SK-N-SH treated with all-trans-retinoic acid at 6 μM for 48 hours (cell line): Measurements from ENCODE around the gene SLC6A3.

Experiments
- ATAC-seq: fragments of 200-7000 bp; cut with Tn5 transposase; 3 replicates; pipeline ENCODE4 v1.9.1; 2020; ENCODE audit warnings: mild to moderate bottlenecking, moderate library complexity
- ARNTL ChIP-seq: fragments of 450-650 bp; formaldehyde crosslinking; IDR thresholded peaks from 2 replicates; pipeline ENCODE4 v1.5.0; 2020; ENCODE audit warnings: low read depth, mild to moderate bottlenecking, moderate library complexity, borderline replicate concordance
- BACH2 ChIP-seq: fragments of 250-450 bp; sonication (Bioruptor Pico); IDR thresholded peaks from 2 replicates; pipeline ENCODE4 v1.9.0; 2021; ENCODE audit warnings: mild to moderate bottlenecking, borderline replicate concordance
- CSDC2 ChIP-seq: fragments of 250-450 bp; sonication (Bioruptor Pico); IDR thresholded peaks from 2 replicates; pipeline ENCODE4 v1.5.0; 2020; ENCODE audit warnings: mild to moderate bottlenecking, moderate library complexity
- ESRRG ChIP-seq: fragments of 250-450 bp; sonication (Bioruptor Pico); IDR thresholded peaks from 2 replicates; pipeline ENCODE4 v1.6.1; 2021; ENCODE audit warnings: mild to moderate bottlenecking
- GLIS3 ChIP-seq: fragments of 250-450 bp; sonication (Bioruptor Pico); IDR thresholded peaks from 2 replicates; pipeline ENCODE4 v1.5.0; 2020; ENCODE audit warnings: mild to moderate bottlenecking, moderate library complexity
- ISL1 ChIP-seq: fragments of 250-450 bp; sonication (Bioruptor Pico); IDR thresholded peaks from 2 replicates; pipeline ENCODE4 v2.1.2; 2022; ENCODE audit warnings: mild to moderate bottlenecking, moderate library complexity
- OSR1 ChIP-seq: fragments of 250-450 bp; sonication (Bioruptor Pico); IDR thresholded peaks from 2 replicates; pipeline ENCODE4 v1.8.0; 2022; ENCODE audit warnings: moderate library complexity, mild to moderate bottlenecking, inconsistent platforms
- PPARA ChIP-seq: fragments of 250-450 bp; sonication (Bioruptor Pico); IDR thresholded peaks from 2 replicates; pipeline ENCODE4 v1.5.0; 2020; ENCODE audit warnings: mild to moderate bottlenecking, borderline replicate concordance
- RARB ChIP-seq: fragments of 250-450 bp; sonication (Bioruptor Pico); IDR thresholded peaks from 2 replicates; pipeline ENCODE4 v1.8.0; 2021; ENCODE audit warnings: mild to moderate bottlenecking, moderate library complexity
- SNAI2 ChIP-seq: fragments of 250-450 bp; sonication (Bioruptor Pico); IDR thresholded peaks from 2 replicates; pipeline ENCODE4 v1.5.0; 2020; ENCODE audit warnings: mild to moderate bottlenecking, moderate library complexity
- TCF4 ChIP-seq: fragments of 250-450 bp; sonication (Bioruptor Pico); IDR thresholded peaks from 2 replicates; pipeline ENCODE4 v1.8.0; 2021; ENCODE audit warnings: mild to moderate bottlenecking, moderate library complexity, borderline replicate concordance
- TOX ChIP-seq: fragments of 250-450 bp; sonication (Bioruptor Pico); IDR thresholded peaks from 2 replicates; pipeline ENCODE4 v1.8.0; 2021; ENCODE audit warnings: mild to moderate bottlenecking, moderate library complexity, borderline replicate concordance
- ZC3H10 ChIP-seq: fragments of 250-450 bp; sonication (Bioruptor Pico); IDR thresholded peaks from 2 replicates; pipeline ENCODE4 v1.5.1; 2021; ENCODE audit warnings: mild to moderate bottlenecking, moderate library complexity
- ZFP3 ChIP-seq: fragments of 250-450 bp; sonication (Bioruptor Pico); IDR thresholded peaks from 2 replicates; pipeline ENCODE4 v1.5.0; 2020; ENCODE audit warnings: mild to moderate bottlenecking, moderate library complexity
- ZFP30 ChIP-seq: fragments of 450-650 bp; formaldehyde crosslinking; IDR thresholded peaks from 2 replicates; pipeline ENCODE4 v1.5.0; 2022; ENCODE audit warnings: mild to moderate bottlenecking, moderate library complexity
- ZNF565 ChIP-seq: fragments of 450-650 bp; formaldehyde crosslinking; conservative IDR thresholded peaks from 2 replicates; pipeline ENCODE4 v1.5.0; 2020; ENCODE audit warnings: low read depth, mild to moderate bottlenecking, moderate library complexity
- ZNF70 ChIP-seq: fragments of 450-650 bp; formaldehyde crosslinking; IDR thresholded peaks from 2 replicates; pipeline ENCODE4 v1.5.0; 2020; ENCODE audit warnings: mild to moderate bottlenecking, moderate library complexity
- ZNF8 ChIP-seq: fragments of 450-650 bp; formaldehyde crosslinking; IDR thresholded peaks from 2 replicates; pipeline ENCODE4 v1.5.0; 2020; ENCODE audit warnings: mild to moderate bottlenecking, moderate library complexity
- TF ChIP-seq, protein P1 (sequence below): fragments of 250-450 bp; sonication (Bioruptor Pico); IDR thresholded peaks from 2 replicates; pipeline ENCODE4 v1.8.0; 2021; ENCODE audit warnings: low read depth, mild to moderate bottlenecking, moderate library complexity, borderline replicate concordance
- TF ChIP-seq, protein P2 (sequence below): fragments of 250-450 bp; sonication (Bioruptor Pico); IDR thresholded peaks from 2 replicates; pipeline ENCODE4 v1.5.1; 2021; ENCODE audit warnings: mild to moderate bottlenecking, moderate library complexity
- TF ChIP-seq, protein P3 (sequence below): fragments of 250-450 bp; sonication (Bioruptor Pico); IDR thresholded peaks from 2 replicates; pipeline ENCODE4 v1.5.0; 2020; ENCODE audit warnings: mild to moderate bottlenecking, moderate library complexity
- TF ChIP-seq, protein P4 (sequence below): fragments of 250-450 bp; sonication (Bioruptor Pico); IDR thresholded peaks from 2 replicates; pipeline ENCODE4 v1.8.0; 2020; ENCODE audit warnings: mild to moderate bottlenecking, moderate library complexity, borderline replicate concordance
- TF ChIP-seq, protein P5 (sequence below): fragments of 250-450 bp; sonication (Bioruptor Pico); IDR thresholded peaks from 2 replicates; pipeline ENCODE4 v1.5.1; 2020; ENCODE audit warnings: low read depth, mild to moderate bottlenecking, moderate library complexity

The SLC6A3 gene

DNA sequence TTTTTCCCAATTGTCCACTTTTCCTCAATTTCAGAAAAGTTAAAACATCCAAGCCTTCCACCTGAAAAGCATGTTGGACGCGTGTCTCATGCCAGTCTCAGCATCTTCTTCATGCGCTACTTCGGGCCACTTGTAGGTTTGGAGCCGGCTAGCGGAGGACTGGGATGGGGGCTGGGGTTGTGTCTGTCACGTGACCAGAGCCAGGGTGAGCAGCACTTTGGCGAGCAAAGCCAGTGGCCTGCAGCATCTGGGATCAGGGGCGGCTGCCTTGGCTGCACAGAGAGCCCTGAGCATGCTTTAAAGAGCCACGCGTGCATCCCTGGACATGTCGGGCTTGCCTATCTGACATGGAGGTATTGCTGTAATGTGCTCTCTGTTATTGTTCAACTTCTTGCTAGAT lies 41.2 kb downstream of the SLC6A3 start (continued):
- TF ChIP-seq, protein P1, sequence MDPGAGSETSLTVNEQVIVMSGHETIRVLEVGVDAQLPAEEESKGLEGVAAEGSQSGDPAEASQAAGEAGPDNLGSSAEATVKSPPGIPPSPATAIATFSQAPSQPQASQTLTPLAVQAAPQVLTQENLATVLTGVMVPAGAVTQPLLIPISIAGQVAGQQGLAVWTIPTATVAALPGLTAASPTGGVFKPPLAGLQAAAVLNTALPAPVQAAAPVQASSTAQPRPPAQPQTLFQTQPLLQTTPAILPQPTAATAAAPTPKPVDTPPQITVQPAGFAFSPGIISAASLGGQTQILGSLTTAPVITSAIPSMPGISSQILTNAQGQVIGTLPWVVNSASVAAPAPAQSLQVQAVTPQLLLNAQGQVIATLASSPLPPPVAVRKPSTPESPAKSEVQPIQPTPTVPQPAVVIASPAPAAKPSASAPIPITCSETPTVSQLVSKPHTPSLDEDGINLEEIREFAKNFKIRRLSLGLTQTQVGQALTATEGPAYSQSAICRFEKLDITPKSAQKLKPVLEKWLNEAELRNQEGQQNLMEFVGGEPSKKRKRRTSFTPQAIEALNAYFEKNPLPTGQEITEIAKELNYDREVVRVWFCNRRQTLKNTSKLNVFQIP (CRISPR knock-in tag), result no peak
- TF ChIP-seq ESRRG (CRISPR knock-in tag) (no peak), GLIS3 (CRISPR knock-in tag) (no peak), ZC3H10 (CRISPR knock-in tag) (no peak), PPARA (CRISPR knock-in tag) (no peak), BACH2 (no peak), SNAI2 (CRISPR knock-in tag) (no peak)
- TF ChIP-seq, all 23 proteins: peak for 0

DNA sequence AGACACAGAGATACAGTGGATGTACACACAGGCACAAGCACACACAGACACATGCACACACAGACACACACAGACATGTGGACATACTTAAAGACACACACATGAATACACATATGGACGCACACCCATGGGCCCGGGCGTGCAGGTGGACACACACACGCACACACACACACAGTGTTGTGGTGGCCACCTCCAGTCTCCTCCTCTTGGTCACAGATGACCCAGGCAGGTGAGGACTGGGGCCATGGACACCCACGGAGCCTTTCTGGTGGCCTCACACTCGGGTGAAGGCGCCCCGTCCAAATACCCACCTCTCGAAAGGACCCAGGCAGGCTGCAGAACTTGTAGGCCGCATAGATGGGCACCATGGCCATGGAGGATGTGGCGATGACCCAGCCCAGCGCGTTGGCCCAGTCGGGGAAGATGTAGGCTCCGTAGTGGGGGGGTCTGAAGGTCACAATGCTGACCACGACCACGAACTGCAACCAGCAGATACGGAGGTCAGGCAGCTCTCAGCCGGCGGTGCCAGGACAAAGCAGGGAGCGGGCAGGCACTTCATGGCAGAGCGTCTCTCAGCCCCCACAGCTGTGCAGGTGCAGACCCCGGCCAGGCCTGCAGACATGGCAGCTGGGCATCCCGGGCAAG lies 42.5 kb downstream of the SLC6A3 start:
- ATAC-seq, result no peak
- TF ChIP-seq ISL1, result no peak
- TF ChIP-seq, protein P1 (CRISPR knock-in tag), result no peak
- no peak for TF ChIP-seq RARB (CRISPR knock-in tag)
- TF ChIP-seq, protein P2, sequence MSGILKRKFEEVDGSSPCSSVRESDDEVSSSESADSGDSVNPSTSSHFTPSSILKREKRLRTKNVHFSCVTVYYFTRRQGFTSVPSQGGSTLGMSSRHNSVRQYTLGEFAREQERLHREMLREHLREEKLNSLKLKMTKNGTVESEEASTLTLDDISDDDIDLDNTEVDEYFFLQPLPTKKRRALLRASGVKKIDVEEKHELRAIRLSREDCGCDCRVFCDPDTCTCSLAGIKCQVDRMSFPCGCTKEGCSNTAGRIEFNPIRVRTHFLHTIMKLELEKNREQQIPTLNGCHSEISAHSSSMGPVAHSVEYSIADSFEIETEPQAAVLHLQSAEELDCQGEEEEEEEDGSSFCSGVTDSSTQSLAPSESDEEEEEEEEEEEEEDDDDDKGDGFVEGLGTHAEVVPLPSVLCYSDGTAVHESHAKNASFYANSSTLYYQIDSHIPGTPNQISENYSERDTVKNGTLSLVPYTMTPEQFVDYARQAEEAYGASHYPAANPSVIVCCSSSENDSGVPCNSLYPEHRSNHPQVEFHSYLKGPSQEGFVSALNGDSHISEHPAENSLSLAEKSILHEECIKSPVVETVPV (CRISPR knock-in tag), result no peak
- no peak for TF ChIP-seq ZNF70 (CRISPR knock-in tag)
- TF ChIP-seq TOX (CRISPR knock-in tag), result no peak
- no peak for TF ChIP-seq ESRRG (CRISPR knock-in tag)
- TF ChIP-seq CSDC2 (CRISPR knock-in tag), result no peak

DNA sequence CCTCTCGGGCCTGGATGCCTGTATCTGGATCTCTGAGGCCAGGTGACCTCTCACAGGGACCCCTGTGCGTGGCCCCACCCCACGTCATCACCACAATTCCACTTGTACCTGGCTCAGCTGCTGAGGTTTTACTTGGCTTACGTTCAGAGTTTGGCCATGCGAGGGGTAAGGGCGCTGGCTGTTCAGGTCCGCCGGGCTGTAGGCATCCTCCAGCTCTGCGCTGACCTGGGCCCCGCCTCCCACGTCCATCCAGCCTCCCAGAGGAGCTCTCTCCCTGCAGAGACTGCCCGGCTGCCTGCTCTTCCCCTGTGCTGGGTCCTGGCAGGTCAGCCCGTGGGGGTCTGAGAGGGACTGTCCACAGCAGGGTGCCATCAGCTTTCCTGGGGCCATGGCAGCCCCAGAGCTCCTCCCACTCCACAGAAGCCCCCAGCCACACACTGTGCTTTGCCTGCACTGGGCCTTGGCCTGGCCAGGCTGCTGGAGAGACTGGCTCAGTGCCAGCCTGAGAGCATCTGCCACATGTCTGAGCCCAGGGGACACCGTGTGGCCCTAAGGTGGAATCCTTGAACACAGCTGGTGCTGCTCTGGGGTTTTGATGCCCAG lies 43.6 kb downstream of the SLC6A3 start:
- peak; percentile 22 for ATAC-seq
- TF ChIP-seq, protein P2 (CRISPR knock-in tag), result no peak
- TF ChIP-seq ZNF8, result no peak
- TF ChIP-seq, protein P3, sequence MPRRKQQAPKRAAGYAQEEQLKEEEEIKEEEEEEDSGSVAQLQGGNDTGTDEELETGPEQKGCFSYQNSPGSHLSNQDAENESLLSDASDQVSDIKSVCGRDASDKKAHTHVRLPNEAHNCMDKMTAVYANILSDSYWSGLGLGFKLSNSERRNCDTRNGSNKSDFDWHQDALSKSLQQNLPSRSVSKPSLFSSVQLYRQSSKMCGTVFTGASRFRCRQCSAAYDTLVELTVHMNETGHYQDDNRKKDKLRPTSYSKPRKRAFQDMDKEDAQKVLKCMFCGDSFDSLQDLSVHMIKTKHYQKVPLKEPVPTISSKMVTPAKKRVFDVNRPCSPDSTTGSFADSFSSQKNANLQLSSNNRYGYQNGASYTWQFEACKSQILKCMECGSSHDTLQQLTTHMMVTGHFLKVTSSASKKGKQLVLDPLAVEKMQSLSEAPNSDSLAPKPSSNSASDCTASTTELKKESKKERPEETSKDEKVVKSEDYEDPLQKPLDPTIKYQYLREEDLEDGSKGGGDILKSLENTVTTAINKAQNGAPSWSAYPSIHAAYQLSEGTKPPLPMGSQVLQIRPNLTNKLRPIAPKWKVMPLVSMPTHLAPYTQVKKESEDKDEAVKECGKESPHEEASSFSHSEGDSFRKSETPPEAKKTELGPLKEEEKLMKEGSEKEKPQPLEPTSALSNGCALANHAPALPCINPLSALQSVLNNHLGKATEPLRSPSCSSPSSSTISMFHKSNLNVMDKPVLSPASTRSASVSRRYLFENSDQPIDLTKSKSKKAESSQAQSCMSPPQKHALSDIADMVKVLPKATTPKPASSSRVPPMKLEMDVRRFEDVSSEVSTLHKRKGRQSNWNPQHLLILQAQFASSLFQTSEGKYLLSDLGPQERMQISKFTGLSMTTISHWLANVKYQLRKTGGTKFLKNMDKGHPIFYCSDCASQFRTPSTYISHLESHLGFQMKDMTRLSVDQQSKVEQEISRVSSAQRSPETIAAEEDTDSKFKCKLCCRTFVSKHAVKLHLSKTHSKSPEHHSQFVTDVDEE (CRISPR knock-in tag), result no peak
- no peak for TF ChIP-seq PPARA (CRISPR knock-in tag)
- TF ChIP-seq ISL1, result no peak
- TF ChIP-seq CSDC2 (CRISPR knock-in tag), result no peak
- no peak for TF ChIP-seq ESRRG (CRISPR knock-in tag)
- TF ChIP-seq TCF4 (CRISPR knock-in tag), result no peak
- TF ChIP-seq ARNTL, result no peak
- no peak for TF ChIP-seq ZNF565 (CRISPR knock-in tag)
- TF ChIP-seq, protein P4, sequence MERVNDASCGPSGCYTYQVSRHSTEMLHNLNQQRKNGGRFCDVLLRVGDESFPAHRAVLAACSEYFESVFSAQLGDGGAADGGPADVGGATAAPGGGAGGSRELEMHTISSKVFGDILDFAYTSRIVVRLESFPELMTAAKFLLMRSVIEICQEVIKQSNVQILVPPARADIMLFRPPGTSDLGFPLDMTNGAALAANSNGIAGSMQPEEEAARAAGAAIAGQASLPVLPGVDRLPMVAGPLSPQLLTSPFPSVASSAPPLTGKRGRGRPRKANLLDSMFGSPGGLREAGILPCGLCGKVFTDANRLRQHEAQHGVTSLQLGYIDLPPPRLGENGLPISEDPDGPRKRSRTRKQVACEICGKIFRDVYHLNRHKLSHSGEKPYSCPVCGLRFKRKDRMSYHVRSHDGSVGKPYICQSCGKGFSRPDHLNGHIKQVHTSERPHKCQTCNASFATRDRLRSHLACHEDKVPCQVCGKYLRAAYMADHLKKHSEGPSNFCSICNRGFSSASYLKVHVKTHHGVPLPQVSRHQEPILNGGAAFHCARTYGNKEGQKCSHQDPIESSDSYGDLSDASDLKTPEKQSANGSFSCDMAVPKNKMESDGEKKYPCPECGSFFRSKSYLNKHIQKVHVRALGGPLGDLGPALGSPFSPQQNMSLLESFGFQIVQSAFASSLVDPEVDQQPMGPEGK (CRISPR knock-in tag), result no peak
- no peak for TF ChIP-seq ZC3H10 (CRISPR knock-in tag)
- TF ChIP-seq OSR1 (CRISPR knock-in tag), result no peak
- no peak for TF ChIP-seq ZFP3 (CRISPR knock-in tag)
- no peak for TF ChIP-seq ZFP30
- TF ChIP-seq, protein P5, sequence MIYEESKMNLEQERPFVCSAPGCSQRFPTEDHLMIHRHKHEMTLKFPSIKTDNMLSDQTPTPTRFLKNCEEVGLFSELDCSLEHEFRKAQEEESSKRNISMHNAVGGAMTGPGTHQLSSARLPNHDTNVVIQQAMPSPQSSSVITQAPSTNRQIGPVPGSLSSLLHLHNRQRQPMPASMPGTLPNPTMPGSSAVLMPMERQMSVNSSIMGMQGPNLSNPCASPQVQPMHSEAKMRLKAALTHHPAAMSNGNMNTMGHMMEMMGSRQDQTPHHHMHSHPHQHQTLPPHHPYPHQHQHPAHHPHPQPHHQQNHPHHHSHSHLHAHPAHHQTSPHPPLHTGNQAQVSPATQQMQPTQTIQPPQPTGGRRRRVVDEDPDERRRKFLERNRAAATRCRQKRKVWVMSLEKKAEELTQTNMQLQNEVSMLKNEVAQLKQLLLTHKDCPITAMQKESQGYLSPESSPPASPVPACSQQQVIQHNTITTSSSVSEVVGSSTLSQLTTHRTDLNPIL (CRISPR knock-in tag), result no peak
- no peak for TF ChIP-seq RARB (CRISPR knock-in tag)
- TF ChIP-seq ZNF70 (CRISPR knock-in tag), result no peak
- TF ChIP-seq, protein P1 (CRISPR knock-in tag), result no peak
